HepG2 (cell line): ENCODE results near the gene CDKN1A. TPM values are rescaled to one million over a fixed set of nuclear protein-coding genes. Genes with fewer than 3 reads are reported as not detected.

Experiments
- HNF4A ChIP-seq: sonication (generic); formaldehyde crosslinking; IDR thresholded peaks from 2 replicates; pipeline ENCODE4 v1.4.0; 2020; ENCODE audit warnings: missing genetic modification reagents
- MAF1 ChIP-seq: sonication (generic); formaldehyde crosslinking; IDR thresholded peaks from 2 replicates; pipeline ENCODE4 v1.5.0; 2020; ENCODE audit warnings: missing genetic modification reagents, borderline replicate concordance
- MBD4 ChIP-seq: IDR thresholded peaks from 2 replicates; pipeline ENCODE4 v1.6.1; 2012; ENCODE audit warnings: low read length, inconsistent platforms, borderline replicate concordance
- MED1 ChIP-seq: sonication (generic); formaldehyde crosslinking; IDR thresholded peaks from 2 replicates; pipeline ENCODE4 v1.4.0; 2020; ENCODE audit warnings: missing genetic modification reagents
- MLLT10 ChIP-seq: sonication (generic); formaldehyde crosslinking; IDR thresholded peaks from 2 replicates; pipeline ENCODE4 v1.4.0; 2020; ENCODE audit warnings: missing genetic modification reagents
- MXD4 ChIP-seq: IDR thresholded peaks from 2 replicates; pipeline ENCODE4 v1.6.1; 2016; ENCODE audit warnings: mild to moderate bottlenecking, missing biosample characterization, missing genetic modification reagents
- MYC ChIP-seq: sonication (generic); formaldehyde crosslinking; IDR thresholded peaks from 2 replicates; pipeline ENCODE4 v1.9.0; 2021; ENCODE audit warnings: missing genetic modification reagents, borderline replicate concordance
- RFXAP ChIP-seq: sonication (generic); formaldehyde crosslinking; IDR thresholded peaks from 2 replicates; pipeline ENCODE4 v1.4.0; 2020; ENCODE audit warnings: missing genetic modification reagents, borderline replicate concordance
- SALL1 ChIP-seq: sonication (generic); formaldehyde crosslinking; IDR thresholded peaks from 2 replicates; pipeline ENCODE4 v1.8.0; 2022; ENCODE audit warnings: mild to moderate bottlenecking, missing genetic modification reagents
- SAP130 ChIP-seq: IDR thresholded peaks from 2 replicates; pipeline ENCODE4 v1.6.1; 2016; ENCODE audit warnings: low read depth
- TP53 ChIP-seq: sonication (generic); formaldehyde crosslinking; conservative IDR thresholded peaks from 2 replicates; pipeline ENCODE4 v1.4.0; 2020; ENCODE audit warnings: missing genetic modification reagents
- ZNF17 ChIP-seq: sonication (generic); formaldehyde crosslinking; IDR thresholded peaks from 2 replicates; pipeline ENCODE4 v1.5.0; 2020; ENCODE audit warnings: mild to moderate bottlenecking, missing genetic modification reagents
- ZNF326 ChIP-seq: sonication (generic); formaldehyde crosslinking; IDR thresholded peaks from 2 replicates; pipeline ENCODE4 v1.4.0; 2020; ENCODE audit warnings: missing genetic modification reagents, borderline replicate concordance
- ZNF720 ChIP-seq: sonication (generic); formaldehyde crosslinking; IDR thresholded peaks from 2 replicates; pipeline ENCODE4 v1.4.0; 2020; ENCODE audit warnings: missing genetic modification reagents
- ZNF761 ChIP-seq: sonication (generic); formaldehyde crosslinking; conservative IDR thresholded peaks from 2 replicates; pipeline ENCODE4 v1.4.0; 2020; ENCODE audit warnings: mild to moderate bottlenecking, missing genetic modification reagents
- ZNF850 ChIP-seq: sonication (generic); formaldehyde crosslinking; conservative IDR thresholded peaks from 2 replicates; pipeline ENCODE4 v1.9.0; 2021; ENCODE audit warnings: mild to moderate bottlenecking, missing genetic modification reagents
- ZNF891 ChIP-seq: sonication (generic); formaldehyde crosslinking; IDR thresholded peaks from 2 replicates; pipeline ENCODE4 v1.5.0; 2020; ENCODE audit warnings: mild to moderate bottlenecking, missing genetic modification reagents
- polyA plus RNA-seq, 8 experiments: library from polyadenylated mRNA; depleted of rRNA in 3 of 8; stranded (reverse) in 7 of 8; unstranded in 1 of 8; fragments of >200 nt; fragmentation: Illumina TruSeq in 4 of 8; extraction: Trizol in 4 of 8; gene quantifications; 2 replicates each; pipeline versions ENCODE4 v1.2.1 to v1.2.3, GENCODE V29; 2011 to 2016; ENCODE audit warnings: low read depth in 4 of 8, missing spikeins in 1 of 8, mixed read lengths in 1 of 8; ENCODE audit not compliant: insufficient read depth in 1 of 8
- total RNA-seq, 5 experiments: library from RNA; depleted of rRNA; stranded (reverse); fragments of >200 nt; fragmentation: Illumina TruSeq; extraction: Trizol; gene quantifications; 2 replicates each; pipeline ENCODE4 v1.2.3, GENCODE V29; 2016; ENCODE audit warnings: low read depth in 1 of 5
- TF ChIP-seq, protein P1 (sequence below): sonication (generic); formaldehyde crosslinking; IDR thresholded peaks from 2 replicates; pipeline ENCODE4 v1.5.1; 2020; ENCODE audit warnings: missing genetic modification reagents, mild to moderate bottlenecking, borderline replicate concordance
- TF ChIP-seq, protein P2 (sequence below): sonication (generic); formaldehyde crosslinking; IDR thresholded peaks from 2 replicates; pipeline ENCODE4 v1.4.0; 2020; ENCODE audit warnings: missing genetic modification reagents
- TF ChIP-seq, protein P3 (sequence below): IDR thresholded peaks from 2 replicates; pipeline ENCODE4 v1.6.1; 2016; ENCODE audit warnings: missing compliant biosample characterization, missing genetic modification reagents, borderline replicate concordance
- TF ChIP-seq, protein P4 (sequence below), 2 experiments: IDR thresholded peaks; 2 replicates each; pipeline ENCODE4 v1.6.1; 2011 to 2012; ENCODE audit warnings: low read length in 2 of 2, borderline replicate concordance in 1 of 2, low read depth in 1 of 2, mild to moderate bottlenecking in 1 of 2, moderate library complexity in 1 of 2

Gene CDKN1A
- total and polyA plus RNA-seq, 2 of the 13 experiments (the other 11 are each of a cell fraction or from before 2014, with no cell fraction given), result 60.7 to 92.1 TPM

DNA sequence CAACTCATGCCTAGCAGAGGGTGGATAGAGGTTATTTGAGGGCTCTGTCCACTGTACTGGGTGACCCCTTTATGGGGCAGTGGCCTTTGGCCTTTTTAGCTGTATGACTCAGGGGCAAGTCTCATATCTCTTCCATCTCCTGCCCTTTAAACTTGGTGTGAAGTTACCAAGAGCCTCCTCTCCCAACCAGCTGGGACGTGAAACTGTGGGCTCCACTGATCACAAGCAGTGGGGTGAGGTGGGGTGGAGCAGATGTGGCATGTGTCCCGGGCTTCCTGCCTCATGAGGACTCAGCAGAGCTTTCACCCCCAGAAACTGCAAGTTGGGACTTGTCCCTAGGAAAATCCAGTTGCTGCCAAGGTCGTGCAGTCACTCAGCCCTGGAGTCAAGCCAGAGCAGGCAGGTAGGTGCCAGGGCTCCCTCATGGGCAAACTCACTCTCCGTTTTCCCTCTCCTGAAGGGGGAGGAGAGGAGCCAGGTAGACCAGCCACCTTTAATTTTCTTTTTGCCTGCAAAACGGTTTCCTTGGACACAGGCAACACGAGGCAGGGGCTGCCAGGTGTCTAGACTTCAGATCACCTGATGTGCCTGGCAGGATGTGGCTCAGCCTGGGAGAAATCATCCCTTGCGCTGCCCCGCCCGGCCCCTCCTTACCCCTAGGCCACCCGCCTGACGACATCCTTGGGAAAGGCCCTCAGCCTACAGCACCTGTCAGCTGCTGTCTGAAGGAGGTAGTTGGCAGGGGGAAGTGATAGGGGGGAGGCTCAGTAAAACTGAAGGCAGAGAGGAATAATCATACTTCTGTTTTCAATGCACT lies 4.0 kb downstream of the CDKN1A start (continued):
- TF ChIP-seq MLLT10, result no peak
- TF ChIP-seq, protein P1, sequence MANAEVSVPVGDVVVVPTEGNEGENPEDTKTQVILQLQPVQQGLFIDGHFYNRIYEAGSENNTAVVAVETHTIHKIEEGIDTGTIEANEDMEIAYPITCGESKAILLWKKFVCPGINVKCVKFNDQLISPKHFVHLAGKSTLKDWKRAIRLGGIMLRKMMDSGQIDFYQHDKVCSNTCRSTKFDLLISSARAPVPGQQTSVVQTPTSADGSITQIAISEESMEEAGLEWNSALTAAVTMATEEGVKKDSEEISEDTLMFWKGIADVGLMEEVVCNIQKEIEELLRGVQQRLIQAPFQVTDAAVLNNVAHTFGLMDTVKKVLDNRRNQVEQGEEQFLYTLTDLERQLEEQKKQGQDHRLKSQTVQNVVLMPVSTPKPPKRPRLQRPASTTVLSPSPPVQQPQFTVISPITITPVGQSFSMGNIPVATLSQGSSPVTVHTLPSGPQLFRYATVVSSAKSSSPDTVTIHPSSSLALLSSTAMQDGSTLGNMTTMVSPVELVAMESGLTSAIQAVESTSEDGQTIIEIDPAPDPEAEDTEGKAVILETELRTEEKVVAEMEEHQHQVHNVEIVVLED (CRISPR knock-in tag), result 0 out of 2 replicates have a peak, but pooled peaks have one; percentile 8
- 0 out of 2 replicates have a peak, but pooled peaks have one; percentile 25 for TF ChIP-seq RFXAP
- peak; percentile 60 for TF ChIP-seq MED1 (CRISPR knock-in tag)
- TF ChIP-seq ZNF891 (CRISPR knock-in tag), result 0 out of 2 replicates have a peak, but pooled peaks have one; percentile 22
- no peak for TF ChIP-seq ZNF761
- TF ChIP-seq, protein P2, sequence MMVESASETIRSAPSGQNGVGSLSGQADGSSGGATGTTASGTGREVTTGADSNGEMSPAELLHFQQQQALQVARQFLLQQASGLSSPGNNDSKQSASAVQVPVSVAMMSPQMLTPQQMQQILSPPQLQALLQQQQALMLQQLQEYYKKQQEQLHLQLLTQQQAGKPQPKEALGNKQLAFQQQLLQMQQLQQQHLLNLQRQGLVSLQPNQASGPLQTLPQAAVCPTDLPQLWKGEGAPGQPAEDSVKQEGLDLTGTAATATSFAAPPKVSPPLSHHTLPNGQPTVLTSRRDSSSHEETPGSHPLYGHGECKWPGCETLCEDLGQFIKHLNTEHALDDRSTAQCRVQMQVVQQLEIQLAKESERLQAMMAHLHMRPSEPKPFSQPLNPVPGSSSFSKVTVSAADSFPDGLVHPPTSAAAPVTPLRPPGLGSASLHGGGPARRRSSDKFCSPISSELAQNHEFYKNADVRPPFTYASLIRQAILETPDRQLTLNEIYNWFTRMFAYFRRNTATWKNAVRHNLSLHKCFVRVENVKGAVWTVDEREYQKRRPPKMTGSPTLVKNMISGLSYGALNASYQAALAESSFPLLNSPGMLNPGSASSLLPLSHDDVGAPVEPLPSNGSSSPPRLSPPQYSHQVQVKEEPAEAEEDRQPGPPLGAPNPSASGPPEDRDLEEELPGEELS (CRISPR knock-in tag), result no peak
- TF ChIP-seq SALL1, result peak; percentile 25; the same call in 1 of the 2 replicates
- TF ChIP-seq, protein P3, sequence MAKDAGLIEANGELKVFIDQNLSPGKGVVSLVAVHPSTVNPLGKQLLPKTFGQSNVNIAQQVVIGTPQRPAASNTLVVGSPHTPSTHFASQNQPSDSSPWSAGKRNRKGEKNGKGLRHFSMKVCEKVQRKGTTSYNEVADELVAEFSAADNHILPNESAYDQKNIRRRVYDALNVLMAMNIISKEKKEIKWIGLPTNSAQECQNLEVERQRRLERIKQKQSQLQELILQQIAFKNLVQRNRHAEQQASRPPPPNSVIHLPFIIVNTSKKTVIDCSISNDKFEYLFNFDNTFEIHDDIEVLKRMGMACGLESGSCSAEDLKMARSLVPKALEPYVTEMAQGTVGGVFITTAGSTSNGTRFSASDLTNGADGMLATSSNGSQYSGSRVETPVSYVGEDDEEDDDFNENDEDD (CRISPR knock-in tag), result peak; percentile 33; the same call in 1 of the 2 replicates
- TF ChIP-seq, protein P4, sequence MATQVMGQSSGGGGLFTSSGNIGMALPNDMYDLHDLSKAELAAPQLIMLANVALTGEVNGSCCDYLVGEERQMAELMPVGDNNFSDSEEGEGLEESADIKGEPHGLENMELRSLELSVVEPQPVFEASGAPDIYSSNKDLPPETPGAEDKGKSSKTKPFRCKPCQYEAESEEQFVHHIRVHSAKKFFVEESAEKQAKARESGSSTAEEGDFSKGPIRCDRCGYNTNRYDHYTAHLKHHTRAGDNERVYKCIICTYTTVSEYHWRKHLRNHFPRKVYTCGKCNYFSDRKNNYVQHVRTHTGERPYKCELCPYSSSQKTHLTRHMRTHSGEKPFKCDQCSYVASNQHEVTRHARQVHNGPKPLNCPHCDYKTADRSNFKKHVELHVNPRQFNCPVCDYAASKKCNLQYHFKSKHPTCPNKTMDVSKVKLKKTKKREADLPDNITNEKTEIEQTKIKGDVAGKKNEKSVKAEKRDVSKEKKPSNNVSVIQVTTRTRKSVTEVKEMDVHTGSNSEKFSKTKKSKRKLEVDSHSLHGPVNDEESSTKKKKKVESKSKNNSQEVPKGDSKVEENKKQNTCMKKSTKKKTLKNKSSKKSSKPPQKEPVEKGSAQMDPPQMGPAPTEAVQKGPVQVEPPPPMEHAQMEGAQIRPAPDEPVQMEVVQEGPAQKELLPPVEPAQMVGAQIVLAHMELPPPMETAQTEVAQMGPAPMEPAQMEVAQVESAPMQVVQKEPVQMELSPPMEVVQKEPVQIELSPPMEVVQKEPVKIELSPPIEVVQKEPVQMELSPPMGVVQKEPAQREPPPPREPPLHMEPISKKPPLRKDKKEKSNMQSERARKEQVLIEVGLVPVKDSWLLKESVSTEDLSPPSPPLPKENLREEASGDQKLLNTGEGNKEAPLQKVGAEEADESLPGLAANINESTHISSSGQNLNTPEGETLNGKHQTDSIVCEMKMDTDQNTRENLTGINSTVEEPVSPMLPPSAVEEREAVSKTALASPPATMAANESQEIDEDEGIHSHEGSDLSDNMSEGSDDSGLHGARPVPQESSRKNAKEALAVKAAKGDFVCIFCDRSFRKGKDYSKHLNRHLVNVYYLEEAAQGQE (IDR thresholded peaks at IDR 0.05; ENCODE audit: borderline replicate concordance in 1 of 2, low read depth in 1 of 2, low read length in 2 of 2), result 0 out of 4 replicates have a peak, but pooled peaks of 1 of the 2 experiments have one; percentile 39
- TF ChIP-seq MXD4 (CRISPR knock-in tag), result no peak
- peak; percentile 38; the same call in 1 of the 2 replicates for TF ChIP-seq MYC (CRISPR knock-in tag)
- peak; percentile 80 for TF ChIP-seq HNF4A (CRISPR knock-in tag)
- TF ChIP-seq ZNF326 (CRISPR knock-in tag), result 0 out of 2 replicates have a peak, but pooled peaks have one; percentile 52
- TF ChIP-seq MAF1, result 0 out of 2 replicates have a peak, but pooled peaks have one; percentile 32
- TF ChIP-seq ZNF720 (CRISPR knock-in tag), result no peak
- TF ChIP-seq MBD4, result no peak
- TF ChIP-seq ZNF850, result 0 out of 2 replicates have a peak, but pooled peaks have one; percentile 1
- TF ChIP-seq ZNF17 (CRISPR knock-in tag), result no peak
- TF ChIP-seq SAP130 (CRISPR knock-in tag), result peak; percentile 82
- TF ChIP-seq TP53 (CRISPR knock-in tag), result peak; percentile 95
